Activated T-cell treated with anti-CD3 and anti-CD28 coated beads for 1 hour (primary cell): Measurements from ENCODE around the gene DIS3L.
"Not testable (repeated sequence)": the region's sequence is repeated elsewhere in the genome, so short reads cannot be mapped to it uniquely, and the experiment has no call there.

ENCODE experiments used
- DNase-seq: peaks from one replicate; pipeline ENCODE4 v3.0.0-alpha.2; 2020; ENCODE audit warnings: low read depth

DIS3L gene

GRCh38 chr15:66293419-66294156 is at the start of gene DIS3L:
DIS3L (plus strand) TSS chr15:66293568; CDS start chr15:66293597, 29 bp downstream.
- peak; percentile 48 for DNase-seq

GRCh38 chr15:66245832-66246231 is 47.5 kb upstream of the DIS3L start:
- not testable (repeated sequence) for DNase-seq

GRCh38 chr15:66246937-66247336 is 46.4 kb upstream of the DIS3L start:
- no peak for DNase-seq

GRCh38 chr15:66249605-66250174 is 43.7 kb upstream of the DIS3L start:
- no peak for DNase-seq

GRCh38 chr15:66251065-66251789 is 42.1 kb upstream of the DIS3L start:
- no peak for DNase-seq

GRCh38 chr15:66251790-66252684 is 41.3 kb upstream of the DIS3L start:
- peak; percentile 33 for DNase-seq

GRCh38 chr15:66252685-66253417 is 40.5 kb upstream of the DIS3L start:
- DNase-seq: no peak

- no peak for DNase-seq
These were observed 39.8 kb upstream of the DIS3L start, which contains the start of gene MEGF11 for GRCh38 chr15:66253418-66254088. MEGF11 (minus strand) TSS chr15:66253750; CDS start chr15:66128403, 125,347 bp downstream.

- no peak for DNase-seq
These were observed 39.0 kb upstream of the DIS3L start for GRCh38 chr15:66254089-66254950.

GRCh38 chr15:66254951-66255676 is 38.3 kb upstream of the DIS3L start:
- no peak for DNase-seq

GRCh38 chr15:66256692-66257091 is 36.7 kb upstream of the DIS3L start:
- no peak for DNase-seq

- DNase-seq: no peak
These were observed 32.3 kb upstream of the DIS3L start for GRCh38 chr15:66261056-66261455.

- DNase-seq: not testable (repeated sequence)
These were observed 30.5 kb upstream of the DIS3L start for GRCh38 chr15:66262837-66263236.

- no peak for DNase-seq
These were observed 28.4 kb upstream of the DIS3L start for GRCh38 chr15:66264859-66265513.

GRCh38 chr15:66269326-66270090 is 23.9 kb upstream of the DIS3L start:
- no peak for DNase-seq

GRCh38 chr15:66270932-66271331 is 22.4 kb upstream of the DIS3L start:
- no peak for DNase-seq

- DNase-seq: no peak
These were observed 18.0 kb upstream of the DIS3L start for GRCh38 chr15:66275352-66275751.

GRCh38 chr15:66276546-66276945 is 16.8 kb upstream of the DIS3L start:
- no peak for DNase-seq
